GOT3 (cell line): ENCODE results near the gene TLE5.
A peak's percentile ranks its signal among the peaks of the same experiment; 100 is the strongest.
"Not testable (repeated sequence)": the region's sequence is repeated elsewhere in the genome, so short reads cannot be mapped to it uniquely, and the experiment has no call there.

Source experiments
- DNase-seq: peaks from one replicate; lab custom pipeline; 2025; ENCODE audit warnings: mixed read lengths; lab: John Stamatoyannopoulos, UW

The TLE5 gene

GRCh38 chr19:3045191-3045590, 17.1 kb downstream of the TLE5 start:
- no peak for DNase-seq

GRCh38 chr19:3042621-3043267, 19.6 kb downstream of the TLE5 start:
- DNase-seq: no peak

GRCh38 chr19:3041761-3042620, 20.3 kb downstream of the TLE5 start:
- DNase-seq: no peak

GRCh38 chr19:3041327-3041726, 21.0 kb downstream of the TLE5 start:
- no peak for DNase-seq

- no peak for DNase-seq
Measured at GRCh38 chr19:3039641-3040077, 22.6 kb downstream of the TLE5 start.

- no peak for DNase-seq
Measured at GRCh38 chr19:3039125-3039524, 23.2 kb downstream of the TLE5 start.

GRCh38 chr19:3038214-3038613, 24.1 kb downstream of the TLE5 start:
- no peak for DNase-seq

- DNase-seq: not testable (repeated sequence)
Measured at GRCh38 chr19:3036977-3037544, 25.2 kb downstream of the TLE5 start.

- peak; percentile 69 for DNase-seq
Measured at GRCh38 chr19:3036119-3036976, 25.9 kb downstream of the TLE5 start.

- peak; percentile 83 for DNase-seq
Measured at GRCh38 chr19:3035542-3036118, 26.7 kb downstream of the TLE5 start.

GRCh38 chr19:3034656-3035541, 27.4 kb downstream of the TLE5 start:
- DNase-seq: no peak

- DNase-seq: no peak
Measured at GRCh38 chr19:3034406-3034655, 28.0 kb downstream of the TLE5 start.

GRCh38 chr19:3033595-3034405, 28.5 kb downstream of the TLE5 start:
- DNase-seq: no peak

- DNase-seq: no peak
Measured at GRCh38 chr19:3031607-3031867, 30.8 kb downstream of the TLE5 start.

- no peak for DNase-seq
Measured at GRCh38 chr19:3029065-3029923, 33.0 kb downstream of the TLE5 start, which contains the start of gene TLE2. Gene TLE2, minus strand, starts transcription at chr19:3029280. Its CDS starts 376 bp downstream, at chr19:3028904.

- no peak for DNase-seq
Measured at GRCh38 chr19:3028305-3029064, 33.8 kb downstream of the TLE5 start.

- DNase-seq: no peak
Measured at GRCh38 chr19:3027981-3028304, 34.4 kb downstream of the TLE5 start.

- no peak for DNase-seq
Measured at GRCh38 chr19:3027292-3027691, 35.0 kb downstream of the TLE5 start.

- DNase-seq: no peak
Measured at GRCh38 chr19:3026768-3027167, 35.5 kb downstream of the TLE5 start.
